Measurements from ENCODE around the gene ZSCAN2.

The ZSCAN2 gene

GRCh38 chr15:84671211-84671610 lies 70.4 kb downstream of the ZSCAN2 start:
- no peak for DNase-seq (ENCODE audit: low spot score)

Data from pons (tissue), 1 donor.